Stimulated activated CD8-positive, alpha-beta memory T cell treated with anti-CD3 and anti-CD28 coated beads, Interleukin-7, amount 100 ng/mL, for 24 hours (primary cell): ENCODE data around the gene EIF5A2.
A peak's percentile ranks its signal among the peaks of the same experiment; 100 is the strongest.
"Not testable (repeated sequence)": the region's sequence is repeated elsewhere in the genome, so short reads cannot be mapped to it uniquely, and the experiment has no call there.

ENCODE experiments used
- DNase-seq: peaks from one replicate; pipeline ENCODE4 v3.0.0-alpha.2; 2020; ENCODE audit warnings: low read depth

Gene EIF5A2

GRCh38 chr3:170908235-170909116, at the start of gene EIF5A2:
Gene EIF5A2, minus strand, starts transcription at chr3:170908637. Its CDS starts 831 bp downstream, at chr3:170907806.
- peak; percentile 93 for DNase-seq

- DNase-seq = no peak
Observed at GRCh38 chr3:170956647-170957046, 48.2 kb upstream of the EIF5A2 start.

DNA sequence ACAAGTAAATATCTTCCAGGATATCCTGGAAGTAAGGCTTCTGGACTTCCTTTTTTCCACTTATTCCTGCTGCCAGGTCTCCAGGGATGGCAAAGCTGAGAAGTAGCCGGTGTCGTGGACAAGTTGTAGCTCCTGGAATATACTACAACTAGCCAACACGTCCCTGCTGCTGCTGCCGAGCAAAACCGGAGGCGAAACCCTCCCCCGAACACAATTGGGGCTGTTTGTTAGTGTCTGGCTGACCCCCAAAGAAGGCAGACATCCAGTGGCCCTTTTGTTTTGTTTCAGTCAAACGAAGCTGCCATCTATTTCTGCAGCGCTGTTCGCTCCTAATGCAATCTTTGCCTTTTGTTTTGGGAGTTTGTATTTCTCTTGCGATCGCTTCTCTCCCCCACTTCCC, 45.3 kb upstream of the EIF5A2 start:
- DNase-seq = no peak

GRCh38 chr3:170953229-170953628, 44.8 kb upstream of the EIF5A2 start:
- DNase-seq = no peak

DNA sequence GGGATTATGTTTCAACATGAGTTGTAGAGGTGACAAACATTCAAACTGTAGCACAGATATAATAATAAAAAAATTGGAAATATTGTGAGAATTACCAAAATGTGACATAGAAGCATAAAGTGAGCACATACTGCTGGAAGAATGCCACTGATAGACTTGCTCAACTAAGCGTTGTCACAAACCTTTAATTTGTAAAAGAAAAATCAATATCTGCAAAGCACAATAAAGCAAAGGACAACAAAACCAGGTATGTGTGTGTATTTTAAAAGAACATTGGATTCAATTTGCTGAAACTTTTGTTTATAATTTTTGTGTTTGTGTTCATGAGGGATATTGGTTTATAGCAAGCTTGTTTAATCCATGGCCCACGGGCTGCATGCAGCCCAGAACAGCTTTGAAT, 40.8 kb upstream of the EIF5A2 start:
- no peak for DNase-seq

DNA sequence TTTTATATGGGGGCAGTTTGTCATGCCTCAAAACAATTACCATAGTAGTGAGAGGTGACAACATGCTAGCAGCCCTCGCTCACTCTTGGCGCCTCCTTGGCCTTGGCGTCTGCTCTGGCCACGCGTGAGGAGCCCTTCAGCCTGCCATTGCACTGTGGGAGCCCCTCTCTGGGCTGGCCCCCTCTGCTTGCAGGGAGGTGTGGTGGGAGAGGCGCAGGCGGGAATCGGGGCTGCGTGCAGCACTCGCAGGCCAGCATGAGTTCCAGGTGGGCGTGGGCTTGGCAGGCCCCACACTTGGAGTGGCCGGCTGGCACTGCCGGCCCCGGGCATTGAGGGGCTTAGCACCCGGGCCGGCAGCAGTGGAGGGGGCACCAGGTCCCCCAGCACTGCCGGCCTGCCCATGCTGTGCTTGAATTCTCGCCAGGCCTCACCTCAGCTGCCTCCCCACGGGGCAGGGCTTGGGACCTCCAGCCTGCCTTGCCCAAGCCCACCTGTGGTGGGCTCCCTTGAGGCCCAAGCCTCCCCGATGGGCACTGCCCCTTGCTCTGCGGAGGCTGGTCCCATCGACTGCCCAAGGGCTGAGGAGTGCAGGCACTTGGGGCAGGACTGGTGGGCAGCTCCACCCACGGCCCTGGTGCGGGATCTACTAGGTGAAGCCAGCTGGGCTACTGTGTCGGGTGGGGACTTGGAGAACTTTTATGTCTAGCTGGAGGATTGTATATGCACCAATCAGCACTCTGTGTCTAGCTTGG, 38.8 kb upstream of the EIF5A2 start:
- DNase-seq = no peak

- DNase-seq = no peak
Observed at GRCh38 chr3:170942011-170942410, 33.6 kb upstream of the EIF5A2 start.

DNA sequence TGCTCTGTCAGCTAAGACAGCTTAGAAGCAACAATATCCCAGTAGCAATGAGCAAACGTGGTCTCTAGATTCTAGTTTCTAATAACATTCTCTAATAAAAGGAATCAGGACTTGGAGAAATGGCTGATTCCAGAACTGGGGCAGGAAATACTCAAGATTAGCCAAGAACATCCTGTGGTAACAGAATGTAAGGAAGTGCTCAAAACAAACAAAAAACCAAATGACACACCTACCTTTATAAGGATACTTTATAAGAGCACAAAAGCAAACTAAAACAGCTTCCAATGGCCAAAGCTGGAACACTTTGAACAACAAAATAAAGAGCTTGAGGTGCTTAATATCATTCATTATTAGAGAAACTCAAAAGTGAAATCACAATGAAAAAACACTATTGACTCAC, 33.1 kb upstream of the EIF5A2 start:
- no peak for DNase-seq

DNA sequence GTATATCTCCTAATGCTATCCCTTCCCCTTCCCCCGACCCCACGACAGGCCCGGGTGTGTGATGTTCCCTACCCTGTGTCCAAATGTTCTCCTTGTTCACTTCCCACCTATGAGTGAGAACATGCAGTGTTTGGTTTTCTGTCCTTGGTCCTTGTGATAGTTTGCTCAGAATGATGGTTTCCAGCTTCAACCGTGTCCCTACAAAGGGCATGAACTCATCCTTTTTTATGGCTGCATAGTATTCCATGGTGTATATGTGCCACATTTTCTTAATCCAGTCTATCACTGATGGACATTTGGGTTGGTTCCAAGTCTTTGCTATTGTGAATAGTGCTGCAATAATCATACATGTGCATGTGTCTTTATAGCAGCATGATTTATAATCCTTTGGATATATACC, 24.6 kb upstream of the EIF5A2 start:
- not testable (repeated sequence) for DNase-seq

GRCh38 chr3:170923553-170923952, 15.1 kb upstream of the EIF5A2 start:
- not testable (repeated sequence) for DNase-seq

GRCh38 chr3:170918715-170919114, 10.3 kb upstream of the EIF5A2 start:
- no peak for DNase-seq

GRCh38 chr3:170914690-170915089, 6.3 kb upstream of the EIF5A2 start:
- DNase-seq = no peak

DNA sequence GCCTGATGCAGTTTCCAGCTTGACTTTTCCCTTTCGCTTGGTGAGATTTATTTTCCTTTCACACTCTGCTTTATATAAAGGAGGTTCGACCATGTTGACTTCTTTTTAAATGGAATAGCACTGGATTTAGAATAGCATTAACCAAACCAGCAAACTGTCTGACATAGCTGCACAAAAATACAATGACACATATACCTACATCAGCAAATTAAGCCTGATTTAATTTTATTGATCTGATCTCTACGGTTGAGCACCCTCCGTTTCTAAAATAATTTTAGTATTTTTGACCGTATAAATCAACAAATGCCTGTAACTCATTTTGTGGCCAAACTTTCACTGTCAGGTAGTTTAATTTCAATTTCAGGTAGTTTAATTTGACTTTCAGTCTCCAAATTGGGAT, 5.8 kb upstream of the EIF5A2 start:
- no peak for DNase-seq

DNA sequence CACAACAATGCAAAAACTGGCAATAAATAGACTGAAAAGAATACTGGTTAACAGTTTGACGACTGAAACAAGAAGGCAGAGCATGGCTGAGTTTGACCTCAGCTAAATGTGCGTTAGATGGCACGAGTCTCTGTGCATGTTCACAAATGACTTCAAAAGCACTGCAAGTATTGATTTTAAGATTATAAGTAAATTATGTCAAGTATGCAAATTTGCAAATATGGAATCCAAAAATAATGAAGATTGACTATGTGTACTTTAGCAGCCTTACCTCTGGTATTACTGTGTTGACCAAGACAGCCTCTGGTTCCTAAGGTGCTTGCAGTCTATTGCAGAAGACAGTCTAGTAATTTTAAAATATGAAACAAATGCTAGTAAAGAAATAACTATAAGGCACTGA, 2.6 kb upstream of the EIF5A2 start:
- DNase-seq = no peak

DNA sequence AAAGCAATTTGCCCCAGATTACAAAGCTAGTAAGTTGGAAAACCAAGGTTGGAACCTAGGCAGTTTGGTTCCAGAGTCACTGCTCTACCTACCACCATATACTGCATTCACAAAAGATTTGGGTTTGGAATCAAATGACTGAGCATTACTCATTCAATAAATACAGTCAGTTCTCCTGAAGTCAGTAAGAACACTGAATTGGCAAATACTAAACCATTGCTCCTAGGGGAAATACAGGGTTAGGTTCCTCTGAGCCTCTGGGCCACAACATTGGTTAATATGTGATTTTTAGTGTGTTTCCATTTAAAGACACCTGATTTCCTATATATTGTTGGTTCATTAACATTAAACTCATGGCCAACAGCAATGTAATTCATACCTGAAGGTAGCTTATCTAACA, 2.1 kb upstream of the EIF5A2 start:
- DNase-seq = no peak

- no peak for DNase-seq
Observed at GRCh38 chr3:170909129-170909903, 879 bp upstream of the EIF5A2 start.

DNA sequence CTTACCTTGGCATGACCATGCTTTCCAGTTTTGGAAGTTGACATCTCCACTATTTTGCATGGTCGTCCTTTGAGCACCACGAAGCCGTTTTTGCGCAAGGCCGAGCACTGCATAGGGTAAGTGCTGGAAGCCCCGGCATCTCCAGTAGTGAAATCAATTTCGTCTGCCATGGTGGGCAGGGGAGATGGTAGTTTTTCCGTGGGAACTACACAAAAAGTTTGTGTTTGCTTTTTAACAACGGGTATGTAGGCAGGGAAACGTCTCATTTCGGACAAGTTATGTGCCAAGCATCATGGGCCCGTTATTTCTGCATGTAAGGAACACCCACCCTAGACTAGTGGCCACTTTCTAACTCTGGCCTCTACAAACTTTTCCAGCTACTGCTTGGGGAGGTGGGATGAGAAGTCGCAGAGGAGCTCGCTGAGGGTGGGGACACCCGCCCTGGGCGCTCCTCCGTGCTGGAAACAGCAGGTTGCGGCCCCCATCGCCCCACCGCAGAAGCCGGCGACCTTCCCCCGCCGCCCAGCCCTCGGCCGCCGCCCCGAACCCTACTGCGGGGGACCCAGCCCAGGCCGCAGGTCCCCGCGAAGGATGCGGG, 701 bp downstream of the EIF5A2 start:
- DNase-seq = no peak

GRCh38 chr3:170905862-170906261, 2.6 kb downstream of the EIF5A2 start:
- no peak for DNase-seq

GRCh38 chr3:170903123-170903522, 5.3 kb downstream of the EIF5A2 start:
- no peak for DNase-seq

- no peak for DNase-seq
Observed at GRCh38 chr3:170899455-170899854, 9.0 kb downstream of the EIF5A2 start.

DNA sequence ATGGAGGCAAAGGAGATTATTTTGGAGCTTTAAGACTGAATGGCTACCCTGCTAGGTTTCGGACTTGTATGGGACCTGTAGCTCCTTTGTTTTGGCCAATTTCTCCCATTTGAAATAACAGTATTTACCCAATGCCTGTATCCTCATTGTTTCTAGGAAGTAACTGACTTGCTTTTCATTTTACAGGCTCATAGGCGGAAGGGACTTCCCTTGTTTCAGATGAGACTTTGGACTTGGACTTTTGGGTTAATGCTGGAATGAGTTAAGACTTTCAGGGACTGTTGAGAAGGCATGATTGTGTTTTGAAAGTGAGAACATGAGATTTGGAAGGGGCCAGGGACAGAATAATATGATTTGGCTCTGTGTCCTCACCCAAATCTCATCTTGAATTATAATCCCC, 10.5 kb downstream of the EIF5A2 start:
- no peak for DNase-seq

GRCh38 chr3:170897199-170897598, 11.2 kb downstream of the EIF5A2 start:
- not testable (repeated sequence) for DNase-seq
